Progenitor cell of endocrine pancreas (in vitro differentiated cells): ENCODE results near the gene MACF1. TPM values are rescaled to one million over a fixed set of nuclear protein-coding genes. Genes with fewer than 3 reads are reported as not detected.
"Not testable (repeated sequence)": the region's sequence is repeated elsewhere in the genome, so short reads cannot be mapped to it uniquely, and the experiment has no call there.

Source experiments
- DNase-seq: peaks from one replicate; pipeline ENCODE4 v3.0.0; 2021; ENCODE audit warnings: low spot score; ENCODE audit not compliant: unreplicated experiment
- H3K27ac Mint-ChIP-seq: 2 replicates; pipeline ENCODE4 v1.8.0; 2021; ENCODE audit warnings: mild to moderate bottlenecking, moderate library complexity, mixed read lengths
- H3K27me3 Mint-ChIP-seq: 2 replicates; pipeline ENCODE4 v1.8.0; 2021; ENCODE audit warnings: mixed read lengths
- H3K36me3 Mint-ChIP-seq: 2 replicates; pipeline ENCODE4 v1.8.0; 2022; ENCODE audit warnings: mixed read lengths; ENCODE audit not compliant: insufficient read depth
- H3K4me1 Mint-ChIP-seq: 2 replicates; pipeline ENCODE4 v1.8.0; 2021; ENCODE audit warnings: low read depth, mixed read lengths
- H3K4me3 Mint-ChIP-seq: 2 replicates; pipeline ENCODE4 v1.8.0; 2021; ENCODE audit warnings: low read depth, mild to moderate bottlenecking, moderate library complexity, mixed read lengths
- H3K9me3 Mint-ChIP-seq: 2 replicates; pipeline ENCODE4 v1.8.0; 2021; ENCODE audit warnings: low read depth, mixed read lengths
- CTCF ChIP-seq: fragments of 200-600 bp; sonication (generic); IDR thresholded peaks from one replicate; pipeline ENCODE4 v1.5.0; 2021; ENCODE audit warnings: antibody characterized with exemption, mild to moderate bottlenecking; ENCODE audit not compliant: unreplicated experiment
- total RNA-seq: library from RNA; stranded (reverse); gene quantifications from 2 replicates; pipeline ENCODE4 v1.2.1, GENCODE V29; 2021

The MACF1 gene
- total RNA-seq, 1 donor from 2014 or later, result 241 TPM

DNA sequence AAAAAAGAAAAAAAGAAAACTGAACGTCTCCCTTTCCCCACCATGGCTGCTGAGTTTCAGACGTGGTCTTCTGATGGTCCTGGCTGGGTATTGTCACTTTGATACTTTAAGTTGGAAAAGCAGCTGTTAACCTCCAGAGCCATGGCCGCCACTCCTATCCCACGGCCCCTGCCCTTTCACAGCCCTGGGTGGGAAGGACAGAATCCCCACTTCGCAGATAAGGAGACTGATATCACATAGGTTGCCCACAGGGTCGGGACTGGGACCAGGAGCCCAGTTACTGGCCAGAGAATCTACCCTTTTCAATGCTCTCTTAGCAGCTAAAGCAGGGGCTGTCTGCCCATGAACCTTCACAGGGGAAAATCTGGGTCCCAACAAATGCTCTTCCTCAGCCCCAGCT lies 303.8 kb downstream of the MACF1 start:
- no peaks in the 10 kb centered on the region for H3K9me3 Mint-ChIP-seq
- H3K27ac Mint-ChIP-seq, result no peak overlapping the region
- H3K4me1 Mint-ChIP-seq, result peaks cover 6% of the 10 kb centered on the region
- DNase-seq, result no peak
- TF ChIP-seq CTCF, result no peak
- no peak overlapping the region for H3K4me3 Mint-ChIP-seq
- no peaks in the 10 kb centered on the region for H3K36me3 Mint-ChIP-seq
- peaks cover 14% of the 10 kb centered on the region for H3K27me3 Mint-ChIP-seq

- Mint-ChIP-seq H3K36me3 (no peaks in the 10 kb centered on the region), H3K4me3 (no peak overlapping the region), H3K9me3 (no peaks in the 10 kb centered on the region), H3K27ac (no peak overlapping the region), H3K4me1 (peaks cover 6% of the 10 kb centered on the region), H3K27me3 (peaks cover 14% of the 10 kb centered on the region)
- no peak for TF ChIP-seq CTCF
- DNase-seq, result no peak
Measured at GRCh38 chr1:39508857-39509305, 304.4 kb downstream of the MACF1 start.

DNA sequence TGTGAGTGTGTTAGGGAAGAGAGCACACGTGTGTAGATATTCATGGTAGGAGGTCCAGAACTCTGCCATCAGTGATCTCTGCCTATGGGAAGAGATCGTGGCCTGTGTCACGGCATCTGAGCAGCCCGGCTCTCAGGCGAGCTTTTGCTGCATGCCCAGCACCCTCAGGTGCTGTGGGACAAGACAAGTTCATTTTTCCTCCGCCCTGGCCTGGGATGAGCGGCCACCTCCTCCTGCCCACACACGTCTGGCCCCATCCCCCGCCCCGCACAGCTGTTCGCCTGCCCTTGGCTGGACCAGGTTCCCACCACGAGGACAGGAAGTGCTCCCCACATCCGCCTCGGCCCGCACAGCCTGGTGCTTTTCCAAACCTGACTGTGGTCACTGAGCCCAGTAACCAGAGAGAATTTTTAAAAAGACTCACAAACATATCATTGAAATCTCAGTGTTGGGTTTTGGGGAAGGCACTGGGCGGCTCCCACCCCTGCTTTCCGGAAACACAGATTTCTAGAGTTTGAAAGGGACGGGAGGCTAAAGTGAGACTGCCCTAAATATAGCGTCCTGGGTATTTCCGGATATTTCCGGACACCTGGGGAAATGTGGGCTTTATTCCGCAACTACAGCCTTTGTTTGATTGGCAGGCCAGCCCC lies 305.0 kb downstream of the MACF1 start:
- Mint-ChIP-seq H3K27ac (no peak overlapping the region), H3K27me3 (peaks cover 14% of the 10 kb centered on the region), H3K4me3 (no peak overlapping the region), H3K4me1 (peaks cover 6% of the 10 kb centered on the region), H3K9me3 (no peaks in the 10 kb centered on the region), H3K36me3 (no peaks in the 10 kb centered on the region)
- no peak for DNase-seq
- TF ChIP-seq CTCF, result no peak

- not testable (repeated sequence) for H3K36me3 Mint-ChIP-seq, H3K4me3 Mint-ChIP-seq, H3K27ac Mint-ChIP-seq, H3K4me1 Mint-ChIP-seq, H3K9me3 Mint-ChIP-seq, DNase-seq
- peaks cover 17% of the 10 kb centered on the region for H3K27me3 Mint-ChIP-seq
Measured at GRCh38 chr1:39510570-39511186, 306.2 kb downstream of the MACF1 start.

DNA sequence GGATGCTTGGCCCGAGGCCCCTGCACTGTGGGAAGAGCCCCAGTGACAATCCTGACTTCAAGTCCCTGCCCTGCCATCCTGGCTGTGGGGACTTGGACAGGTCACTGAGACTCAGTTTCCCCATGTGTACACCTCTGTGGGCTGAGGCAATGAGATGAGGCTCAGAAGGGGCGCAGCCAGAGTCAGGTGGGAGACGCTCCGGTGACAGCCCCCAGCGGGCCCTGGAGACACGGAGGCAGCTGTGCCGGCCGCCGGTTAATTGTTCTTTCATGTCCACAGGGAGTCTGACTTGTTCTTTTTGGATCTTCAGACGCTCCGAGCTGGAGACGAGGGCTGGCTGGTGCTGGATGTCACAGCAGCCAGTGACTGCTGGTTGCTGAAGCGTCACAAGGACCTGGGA lies 307.0 kb downstream of the MACF1 start:
- H3K27ac Mint-ChIP-seq, H3K9me3 Mint-ChIP-seq, H3K4me3 Mint-ChIP-seq, H3K36me3 Mint-ChIP-seq, H3K4me1 Mint-ChIP-seq, DNase-seq: not testable (repeated sequence)
- H3K27me3 Mint-ChIP-seq, result peaks cover 17% of the 10 kb centered on the region

DNA sequence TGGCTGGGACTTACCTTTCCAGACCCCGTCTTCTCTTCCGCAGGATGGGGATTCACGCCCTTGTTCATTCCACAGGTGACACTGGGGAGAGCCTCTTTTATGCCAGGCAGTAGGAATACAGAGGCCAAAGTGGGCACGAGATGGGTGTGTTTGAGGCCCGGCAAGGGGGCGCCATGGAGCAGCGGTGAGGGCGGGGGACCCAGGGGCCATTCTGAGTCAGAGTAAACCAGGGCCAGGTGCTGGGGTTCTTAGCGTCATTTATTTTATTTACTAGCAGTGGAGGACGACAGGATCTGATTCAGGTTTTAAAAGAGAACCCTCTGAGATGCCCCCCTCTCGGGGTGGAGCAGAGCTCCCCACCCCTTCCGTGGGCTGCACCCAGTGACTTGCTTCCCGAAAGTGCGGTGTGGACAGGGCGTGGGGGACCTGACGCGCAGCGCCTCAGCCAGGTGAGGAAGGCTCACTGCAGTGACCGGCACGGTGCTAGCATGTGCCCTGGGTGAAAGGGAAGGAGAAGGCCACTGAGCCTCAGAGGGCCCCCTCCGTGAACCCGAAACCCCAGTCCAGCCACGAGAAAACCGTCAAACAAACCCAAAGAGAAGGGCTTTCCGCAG lies 307.8 kb downstream of the MACF1 start:
- DNase-seq, H3K27ac Mint-ChIP-seq, H3K9me3 Mint-ChIP-seq, H3K36me3 Mint-ChIP-seq, H3K4me1 Mint-ChIP-seq, H3K4me3 Mint-ChIP-seq: not testable (repeated sequence)
- peaks cover 18% of the 10 kb centered on the region for H3K27me3 Mint-ChIP-seq

DNA sequence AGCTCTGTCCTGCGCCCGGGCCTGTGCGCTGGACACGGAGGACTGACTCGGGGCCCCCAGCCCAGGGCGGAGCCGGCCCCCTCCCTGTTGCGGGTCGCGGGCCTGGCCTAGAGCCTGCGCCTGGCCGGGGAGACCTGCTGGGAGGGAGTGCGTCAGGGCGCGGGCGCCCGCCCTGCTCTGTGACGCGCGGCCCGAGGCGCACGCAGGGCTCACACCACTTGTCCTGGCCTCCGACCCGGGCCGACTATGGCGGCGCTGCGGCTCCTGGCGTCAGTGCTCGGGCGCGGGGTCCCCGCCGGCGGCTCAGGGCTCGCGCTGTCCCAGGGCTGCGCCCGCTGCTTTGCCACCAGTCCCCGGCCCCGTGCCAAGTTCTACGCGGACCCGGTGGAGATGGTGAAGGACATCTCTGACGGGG lies 310.2 kb downstream of the MACF1 start:
- not testable (repeated sequence) for H3K36me3 Mint-ChIP-seq, H3K4me3 Mint-ChIP-seq, H3K9me3 Mint-ChIP-seq, H3K4me1 Mint-ChIP-seq, H3K27me3 Mint-ChIP-seq, H3K27ac Mint-ChIP-seq, DNase-seq

GRCh38 chr1:39515131-39516086 lies 310.9 kb downstream of the MACF1 start:
- H3K27me3 Mint-ChIP-seq, H3K36me3 Mint-ChIP-seq, DNase-seq, H3K27ac Mint-ChIP-seq, H3K4me3 Mint-ChIP-seq, H3K4me1 Mint-ChIP-seq, H3K9me3 Mint-ChIP-seq: not testable (repeated sequence)

GRCh38 chr1:39516841-39517240 lies 312.3 kb downstream of the MACF1 start:
- not testable (repeated sequence) for DNase-seq, H3K9me3 Mint-ChIP-seq, H3K27me3 Mint-ChIP-seq, H3K4me3 Mint-ChIP-seq, H3K36me3 Mint-ChIP-seq, H3K4me1 Mint-ChIP-seq
- H3K27ac Mint-ChIP-seq, result peak overlapping the region; percentile 34
